Activated T-cell treated with anti-CD3 and anti-CD28 coated beads, Interleukin-2, amount 50 U/mL, for 24 hours (primary cell): Measurements from ENCODE around the gene MORC3.
"Not testable (repeated sequence)": the region's sequence is repeated elsewhere in the genome, so short reads cannot be mapped to it uniquely, and the experiment has no call there.

Experiments used
- DNase-seq: peaks from one replicate; pipeline ENCODE4 v3.0.0-alpha.2; 2020
- H3K27ac Mint-ChIP-seq: 2 replicates; pipeline ENCODE4 v1.8.0; 2020; ENCODE audit warnings: mild to moderate bottlenecking, mixed read lengths
- H3K27me3 Mint-ChIP-seq: 2 replicates; pipeline ENCODE4 v1.8.0; 2020; ENCODE audit warnings: mixed read lengths
- H3K36me3 Mint-ChIP-seq: 2 replicates; pipeline ENCODE4 v1.8.0; 2020; ENCODE audit warnings: low read depth, mixed read lengths
- H3K4me1 Mint-ChIP-seq: 2 replicates; pipeline ENCODE4 v1.8.0; 2020; ENCODE audit warnings: low read depth, mixed read lengths
- H3K4me3 Mint-ChIP-seq: 2 replicates; pipeline ENCODE4 v1.8.0; 2020; ENCODE audit warnings: mild to moderate bottlenecking, moderate library complexity, mixed read lengths
- H3K9me3 Mint-ChIP-seq: 2 replicates; pipeline ENCODE4 v1.8.0; 2020; ENCODE audit warnings: mixed read lengths

Gene MORC3

DNA sequence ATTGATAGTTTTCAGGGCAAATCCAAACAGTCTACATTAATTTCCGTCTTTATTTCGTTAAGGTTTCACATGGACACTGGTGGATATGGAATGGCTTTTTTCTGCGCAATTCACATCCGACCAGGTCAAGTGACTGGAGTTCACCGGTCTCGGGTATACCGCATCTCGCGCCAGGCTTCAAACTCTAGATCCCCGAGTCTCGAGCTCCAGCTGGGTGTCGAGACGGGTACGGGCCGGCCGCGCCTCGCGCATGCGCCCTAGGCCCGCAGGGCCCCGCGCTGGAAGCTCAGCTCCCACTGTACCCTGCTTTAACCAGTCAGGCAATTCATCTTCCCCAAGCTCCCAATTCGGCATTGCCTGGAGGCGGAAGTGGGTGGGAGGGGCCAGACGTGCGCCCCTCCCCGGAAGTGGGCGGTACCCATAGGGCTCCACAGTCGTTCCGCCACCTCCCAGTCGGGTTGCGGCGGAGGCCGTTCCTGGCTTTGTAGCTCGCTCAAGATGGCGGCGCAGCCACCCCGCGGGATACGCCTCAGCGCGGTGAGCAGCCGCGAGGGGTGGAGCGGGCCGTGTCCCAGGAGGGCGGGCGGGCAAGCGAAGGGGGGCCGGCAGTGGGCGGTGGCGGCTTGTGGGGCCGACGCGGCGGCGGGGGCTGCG, at the start of gene MORC3:
Gene MORC3, plus strand, starts transcription at position 431 of the 654 bp plus-strand sequence. Its CDS starts 68 bp downstream, at position 499.
- Mint-ChIP-seq H3K9me3 (no peaks in the 10 kb centered on the region), H3K4me1 (peaks cover 35% of the 10 kb centered on the region), H3K4me3 (peak within 1 kb of the TSS; percentile 90)

DNA sequence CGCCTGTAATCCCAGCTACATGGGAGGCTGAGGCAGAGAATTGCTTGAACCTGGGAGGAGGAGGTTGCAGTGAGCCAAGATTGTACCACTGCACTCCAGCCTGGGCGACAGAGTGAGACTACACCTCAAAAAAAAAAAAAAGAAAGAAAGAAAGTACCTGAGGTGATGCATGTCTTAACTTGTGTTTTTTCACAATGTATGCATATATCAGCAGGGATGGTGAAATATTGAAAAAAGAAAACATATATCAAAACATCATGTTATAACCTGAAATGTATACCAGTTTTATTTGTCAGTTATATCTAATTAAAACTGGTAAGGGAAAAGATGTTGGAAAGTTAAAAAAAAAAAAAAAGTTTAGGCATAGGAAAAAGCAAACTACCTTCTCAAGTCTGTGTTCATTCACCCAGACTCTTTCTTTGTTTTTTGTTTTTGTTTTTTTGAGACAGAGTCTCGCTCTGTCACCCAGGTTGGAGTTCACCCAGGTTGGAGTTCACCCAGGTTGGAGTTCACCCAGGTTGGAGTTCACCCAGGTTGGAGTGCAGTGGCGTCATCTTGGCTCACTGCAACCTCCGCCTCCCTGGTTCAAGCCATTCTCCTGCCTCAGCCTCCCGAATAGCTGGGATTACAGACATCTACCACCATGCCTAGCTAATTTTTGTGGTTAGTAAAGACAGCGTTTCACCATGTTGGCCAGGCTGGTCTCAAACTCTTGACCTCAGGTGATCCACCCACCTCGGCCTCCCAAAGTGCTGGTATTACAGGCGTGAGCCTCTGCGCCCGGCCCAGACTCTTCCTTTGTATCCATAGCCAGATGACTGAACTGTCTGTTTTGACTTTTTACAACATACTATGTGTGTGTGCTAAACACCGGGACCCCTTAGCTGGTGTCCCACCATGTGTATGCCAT, 49.0 kb upstream of the MORC3 start:
- H3K9me3 Mint-ChIP-seq, H3K27me3 Mint-ChIP-seq, H3K4me3 Mint-ChIP-seq, H3K4me1 Mint-ChIP-seq, DNase-seq: not testable (repeated sequence)
- Mint-ChIP-seq H3K36me3 (peaks cover 39% of the 10 kb centered on the region), H3K27ac (peak overlapping the region; percentile 5)

More for the DNA sequence above, at the start of gene MORC3:
- peaks cover 34% of the 10 kb centered on the region for H3K36me3 Mint-ChIP-seq
- H3K27ac Mint-ChIP-seq = peak within 1 kb of the TSS; percentile 97
- peak; percentile 99 for DNase-seq
- H3K27me3 Mint-ChIP-seq = no peaks in the 10 kb centered on the region

GRCh38 chr21:36274128-36274527, 45.9 kb upstream of the MORC3 start:
- Mint-ChIP-seq H3K4me1 (no peaks in the 10 kb centered on the region), H3K27me3 (no peaks in the 10 kb centered on the region), H3K4me3 (no peak overlapping the region), H3K27ac (no peak overlapping the region), H3K9me3 (no peaks in the 10 kb centered on the region), H3K36me3 (peaks cover 36% of the 10 kb centered on the region)
- no peak for DNase-seq

DNA sequence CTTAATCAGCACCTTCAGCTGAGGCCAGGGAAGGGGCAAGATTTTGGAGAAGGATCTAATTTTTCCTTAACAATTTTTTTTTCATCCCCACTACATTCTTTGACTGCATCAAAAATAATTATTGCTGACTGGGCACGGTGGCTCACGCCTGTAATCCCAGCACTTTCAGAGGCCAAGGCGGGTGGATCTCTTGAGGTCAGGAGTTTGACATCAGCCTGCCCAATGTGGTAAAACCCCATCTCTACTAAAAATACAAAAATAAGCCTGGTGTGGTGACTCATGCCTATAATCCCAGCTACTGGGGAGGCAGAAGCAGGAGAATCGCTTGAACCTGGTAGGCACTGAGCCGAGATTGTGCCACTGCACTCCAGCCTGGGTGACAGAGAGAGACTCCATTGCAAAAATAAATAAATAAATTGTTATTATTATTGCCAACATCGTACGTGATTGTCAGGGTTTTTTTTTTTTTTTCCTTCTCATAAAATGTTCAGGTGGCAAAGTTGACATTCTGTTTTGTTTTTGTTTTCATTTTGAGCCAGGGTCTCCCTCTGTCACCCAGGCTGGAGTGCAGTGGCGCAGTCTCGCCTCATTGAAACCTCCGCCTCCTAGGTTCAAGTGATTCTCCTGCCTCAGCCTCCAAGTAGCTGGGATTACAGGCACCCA, 37.3 kb upstream of the MORC3 start:
- Mint-ChIP-seq H3K27me3 (no peaks in the 10 kb centered on the region), H3K4me3 (no peak overlapping the region), H3K27ac (peak overlapping the region; percentile 64), H3K9me3 (no peaks in the 10 kb centered on the region), H3K4me1 (peaks cover 6% of the 10 kb centered on the region), H3K36me3 (peaks cover 37% of the 10 kb centered on the region)
- no peak for DNase-seq

DNA sequence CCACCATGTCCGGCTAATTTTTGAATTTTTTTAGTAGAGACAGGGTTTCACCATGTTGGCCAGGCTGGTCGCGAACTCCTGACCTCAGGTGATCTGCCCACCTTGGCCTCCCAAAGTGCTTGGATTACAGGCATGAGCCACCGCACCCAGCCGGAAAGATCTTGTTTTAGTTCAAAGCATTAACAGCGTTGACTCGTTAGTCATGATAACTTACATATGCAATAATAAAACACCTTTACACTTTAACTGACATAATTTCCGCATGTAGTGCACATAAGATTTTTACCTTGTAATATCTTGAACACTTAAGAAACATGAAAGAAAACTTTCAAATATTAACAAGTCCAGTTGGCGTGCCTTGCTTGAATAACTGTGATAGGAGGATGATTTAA, 36.8 kb upstream of the MORC3 start:
- H3K9me3 Mint-ChIP-seq, H3K27ac Mint-ChIP-seq, DNase-seq, H3K27me3 Mint-ChIP-seq, H3K4me3 Mint-ChIP-seq: not testable (repeated sequence)
- peaks cover 11% of the 10 kb centered on the region for H3K4me1 Mint-ChIP-seq
- H3K36me3 Mint-ChIP-seq = peaks cover 34% of the 10 kb centered on the region

DNA sequence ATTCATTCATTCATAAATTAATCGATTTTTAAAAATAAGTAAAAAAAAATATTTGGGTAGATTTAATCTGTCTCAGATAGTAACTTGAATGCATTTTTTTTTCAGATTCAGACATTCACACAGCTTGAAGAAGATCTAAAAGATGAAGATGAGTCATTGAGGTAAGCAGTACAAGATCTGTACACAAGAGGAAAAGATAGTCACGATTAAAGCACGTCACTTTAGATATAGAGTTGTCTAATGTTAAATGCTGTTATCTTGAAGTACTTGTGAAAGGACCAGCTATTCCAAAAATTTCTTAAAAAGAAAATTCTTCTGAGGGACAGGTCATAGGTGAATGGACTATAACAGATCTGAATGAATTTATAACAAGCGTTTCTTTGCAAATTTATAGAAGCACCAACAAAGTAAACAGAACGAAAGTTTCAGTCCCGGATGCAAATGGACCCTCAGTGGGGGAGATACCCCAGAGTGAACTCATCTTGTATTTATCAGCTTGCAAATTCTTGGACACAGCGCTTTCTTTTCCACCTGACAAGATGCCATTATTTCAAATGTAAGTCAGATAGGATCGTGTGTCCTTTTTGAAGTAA, 31.2 kb upstream of the MORC3 start:
- peak overlapping the region; percentile 42 for H3K4me3 Mint-ChIP-seq
- no peaks in the 10 kb centered on the region for H3K9me3 Mint-ChIP-seq
- no peak for DNase-seq
- H3K36me3 Mint-ChIP-seq = peaks cover 35% of the 10 kb centered on the region
- peaks cover 26% of the 10 kb centered on the region for H3K4me1 Mint-ChIP-seq
- H3K27ac Mint-ChIP-seq = peak overlapping the region; percentile 91
- no peaks in the 10 kb centered on the region for H3K27me3 Mint-ChIP-seq

GRCh38 chr21:36291509-36291908, 28.5 kb upstream of the MORC3 start:
- Mint-ChIP-seq H3K27ac (no peak overlapping the region), H3K4me1 (peaks cover 30% of the 10 kb centered on the region), H3K4me3 (no peak overlapping the region), H3K36me3 (peaks cover 35% of the 10 kb centered on the region), H3K27me3 (no peaks in the 10 kb centered on the region), H3K9me3 (no peaks in the 10 kb centered on the region)
- no peak for DNase-seq

DNA sequence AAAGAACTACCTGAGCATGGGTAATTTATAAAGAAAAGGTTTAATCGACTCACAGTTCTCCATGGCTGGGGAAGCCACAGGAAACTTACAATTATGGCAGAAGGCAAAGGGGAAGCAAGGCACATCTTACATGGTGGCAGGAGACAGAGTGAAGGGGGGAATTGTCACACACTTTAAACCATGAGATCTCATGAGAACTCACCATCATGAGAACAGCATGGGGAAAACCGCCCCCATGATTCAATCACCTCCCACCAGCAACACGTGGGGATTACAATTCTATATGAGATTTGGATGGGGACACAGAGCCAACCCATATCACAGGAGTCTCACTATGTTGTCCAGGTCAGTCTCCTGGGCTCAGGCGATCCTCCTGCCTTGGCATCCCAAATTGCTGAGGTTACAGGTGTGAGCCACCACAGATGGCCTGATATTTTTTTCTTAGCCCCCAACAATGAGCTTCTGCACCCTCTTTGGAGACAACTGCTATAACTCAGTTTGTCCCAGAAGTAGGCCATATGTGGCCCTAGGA, 22.5 kb upstream of the MORC3 start:
- peak overlapping the region; percentile 55 for H3K4me3 Mint-ChIP-seq
- peaks cover 8% of the 10 kb centered on the region for H3K36me3 Mint-ChIP-seq
- no peaks in the 10 kb centered on the region for H3K9me3 Mint-ChIP-seq
- peaks cover 36% of the 10 kb centered on the region for H3K4me1 Mint-ChIP-seq
- no peak for DNase-seq
- H3K27ac Mint-ChIP-seq = peak overlapping the region; percentile 90
- no peaks in the 10 kb centered on the region for H3K27me3 Mint-ChIP-seq

DNA sequence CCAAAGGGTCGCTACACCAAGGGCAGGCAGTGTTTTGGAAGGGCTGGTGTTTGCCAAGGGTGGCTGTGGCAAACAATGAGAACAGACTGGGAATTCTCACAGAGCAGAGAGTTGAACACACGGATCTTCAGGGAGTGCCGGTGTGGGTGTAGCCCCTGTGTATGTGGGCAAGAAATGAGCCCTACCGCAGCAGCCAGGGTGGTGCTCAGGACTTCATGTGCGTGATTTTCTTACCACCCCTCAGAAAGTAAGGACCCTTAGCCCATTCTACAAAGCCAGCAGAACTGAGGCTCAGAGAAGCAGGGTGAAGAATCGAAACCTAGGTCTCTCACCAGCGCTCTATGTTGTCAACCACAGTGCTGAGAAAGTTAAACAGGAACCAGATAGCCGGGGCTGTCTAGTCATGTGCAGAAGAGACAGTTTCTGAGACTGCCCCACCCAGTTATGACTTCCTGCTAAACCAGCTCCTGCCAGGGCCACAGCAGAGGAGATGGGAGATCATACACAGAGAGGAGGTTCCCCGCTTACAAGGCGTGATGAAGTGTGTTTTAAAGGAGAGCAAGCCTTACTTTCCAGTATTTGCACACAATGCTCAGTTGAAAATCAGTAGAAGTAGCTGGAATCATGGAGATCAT, 21.9 kb upstream of the MORC3 start:
- Mint-ChIP-seq H3K9me3 (no peaks in the 10 kb centered on the region), H3K4me3 (peak overlapping the region; percentile 55), H3K27me3 (no peaks in the 10 kb centered on the region), H3K36me3 (peaks cover 4% of the 10 kb centered on the region), H3K4me1 (peaks cover 37% of the 10 kb centered on the region), H3K27ac (peak overlapping the region; percentile 90)
- DNase-seq = peak; percentile 62

- H3K4me1 Mint-ChIP-seq = peaks cover 14% of the 10 kb centered on the region
- H3K27me3 Mint-ChIP-seq = no peaks in the 10 kb centered on the region
- no peak overlapping the region for H3K4me3 Mint-ChIP-seq
- no peak overlapping the region for H3K27ac Mint-ChIP-seq
- DNase-seq = peak; percentile 6
- no peaks in the 10 kb centered on the region for H3K36me3 Mint-ChIP-seq
- peaks cover 4% of the 10 kb centered on the region for H3K9me3 Mint-ChIP-seq
Measured at GRCh38 chr21:36306872-36307534, 13.0 kb upstream of the MORC3 start.

DNA sequence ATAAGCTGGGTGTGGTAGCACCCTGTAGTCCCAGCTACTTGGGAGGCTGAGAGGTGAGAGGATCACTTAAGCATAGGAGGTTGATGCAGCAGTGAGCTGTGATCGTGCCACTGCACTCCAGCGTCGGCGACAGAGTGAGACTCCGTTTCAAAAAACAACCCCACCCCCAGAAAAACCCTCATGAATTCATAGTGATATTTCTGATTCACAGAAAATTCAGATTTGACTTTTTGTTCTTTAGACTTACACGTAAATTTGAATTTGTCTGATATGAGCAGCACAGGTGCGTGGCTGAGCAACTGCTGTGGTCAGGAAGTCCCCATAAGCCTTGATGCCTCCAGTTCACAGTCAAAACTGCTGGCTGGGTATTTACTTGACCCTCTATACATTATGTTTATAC, 10.0 kb upstream of the MORC3 start:
- H3K9me3 Mint-ChIP-seq = peaks cover 4% of the 10 kb centered on the region
- H3K27ac Mint-ChIP-seq = peak overlapping the region; percentile 88
- peaks cover 8% of the 10 kb centered on the region for H3K4me1 Mint-ChIP-seq
- H3K36me3 Mint-ChIP-seq = no peaks in the 10 kb centered on the region
- no peaks in the 10 kb centered on the region for H3K27me3 Mint-ChIP-seq
- H3K4me3 Mint-ChIP-seq = peak overlapping the region; percentile 27
- DNase-seq = peak; percentile 51

GRCh38 chr21:36313446-36313845, 6.6 kb upstream of the MORC3 start:
- not testable (repeated sequence) for H3K4me3 Mint-ChIP-seq

GRCh38 chr21:36316045-36316444, 4.0 kb upstream of the MORC3 start:
- not testable (repeated sequence) for H3K27me3 Mint-ChIP-seq, DNase-seq, H3K4me3 Mint-ChIP-seq, H3K4me1 Mint-ChIP-seq, H3K27ac Mint-ChIP-seq, H3K9me3 Mint-ChIP-seq, H3K36me3 Mint-ChIP-seq

More at GRCh38 chr21:36313446-36313845, 6.6 kb upstream of the MORC3 start:
- not testable (repeated sequence) for H3K9me3 Mint-ChIP-seq, H3K4me1 Mint-ChIP-seq, H3K27me3 Mint-ChIP-seq, H3K36me3 Mint-ChIP-seq, DNase-seq, H3K27ac Mint-ChIP-seq
